NCI-H226 (cell line): ENCODE data around the gene CORO2B.

Source experiments
- DNase-seq: peaks from one replicate; pipeline ENCODE4 v3.0.0-alpha.2; 2015

CORO2B gene

GRCh38 chr15:68707386-68707785, 128.6 kb downstream of the CORO2B start:
- no peak for DNase-seq

GRCh38 chr15:68709876-68710275, 131.1 kb downstream of the CORO2B start:
- DNase-seq: no peak

GRCh38 chr15:68710536-68710935, 131.7 kb downstream of the CORO2B start:
- DNase-seq: no peak

- DNase-seq: no peak
Observed at GRCh38 chr15:68711406-68711805, 132.6 kb downstream of the CORO2B start.

- no peak for DNase-seq
Observed at GRCh38 chr15:68712886-68713285, 134.1 kb downstream of the CORO2B start.

GRCh38 chr15:68713874-68714273, 135.1 kb downstream of the CORO2B start:
- DNase-seq: no peak

GRCh38 chr15:68715111-68715510, 136.3 kb downstream of the CORO2B start:
- DNase-seq: no peak

GRCh38 chr15:68717951-68718350, 139.2 kb downstream of the CORO2B start:
- DNase-seq: no peak

- no peak for DNase-seq
Observed at GRCh38 chr15:68718468-68718867, 139.7 kb downstream of the CORO2B start.

GRCh38 chr15:68719051-68719450, 140.3 kb downstream of the CORO2B start:
- DNase-seq: no peak

- DNase-seq: no peak
Observed at GRCh38 chr15:68719672-68720071, 140.9 kb downstream of the CORO2B start.

- DNase-seq: no peak
Observed at GRCh38 chr15:68721886-68722285, 143.1 kb downstream of the CORO2B start.

GRCh38 chr15:68725736-68726135, 146.9 kb downstream of the CORO2B start:
- DNase-seq: no peak

GRCh38 chr15:68726246-68726645, 147.5 kb downstream of the CORO2B start:
- DNase-seq: no peak

GRCh38 chr15:68729789-68730411, 151.1 kb downstream of the CORO2B start:
- peak; percentile 76 for DNase-seq

- DNase-seq: no peak
Observed at GRCh38 chr15:68730471-68730919, 151.7 kb downstream of the CORO2B start.

GRCh38 chr15:68730976-68731897, 152.4 kb downstream of the CORO2B start:
- DNase-seq: no peak

- no peak for DNase-seq
Observed at GRCh38 chr15:68732451-68732850, 153.7 kb downstream of the CORO2B start.

- DNase-seq: no peak
Observed at GRCh38 chr15:68733666-68734065, 154.9 kb downstream of the CORO2B start.

GRCh38 chr15:68734352-68734751, 155.6 kb downstream of the CORO2B start:
- no peak for DNase-seq

GRCh38 chr15:68734881-68735280, 156.1 kb downstream of the CORO2B start:
- no peak for DNase-seq

GRCh38 chr15:68735610-68736009, 156.8 kb downstream of the CORO2B start:
- DNase-seq: no peak

- peak; percentile 22 for DNase-seq
Observed at GRCh38 chr15:68739390-68740080, 160.7 kb downstream of the CORO2B start.

- DNase-seq: no peak
Observed at GRCh38 chr15:68743256-68743655, 164.5 kb downstream of the CORO2B start.
